ENCODE data around the gene ABCC6.
"Not testable (repeated sequence)": the region's sequence is repeated elsewhere in the genome, so short reads cannot be mapped to it uniquely, and the experiment has no call there.

ABCC6 gene

GRCh38 chr16:16186820-16187219 lies 36.5 kb downstream of the ABCC6 start:
- DNase-seq: no peak

GRCh38 chr16:16185095-16185494 lies 38.2 kb downstream of the ABCC6 start:
- no peak for DNase-seq

GRCh38 chr16:16184594-16184993 lies 38.7 kb downstream of the ABCC6 start:
- no peak for DNase-seq

GRCh38 chr16:16183562-16183961 lies 39.7 kb downstream of the ABCC6 start:
- DNase-seq: no peak

GRCh38 chr16:16182918-16183317 lies 40.4 kb downstream of the ABCC6 start:
- DNase-seq: no peak

- DNase-seq: not testable (repeated sequence)
These were observed 41.5 kb downstream of the ABCC6 start for GRCh38 chr16:16181748-16182147.

- DNase-seq: no peak
These were observed 44.7 kb downstream of the ABCC6 start for GRCh38 chr16:16178455-16179162.

GRCh38 chr16:16176328-16176727 lies 47.0 kb downstream of the ABCC6 start:
- DNase-seq: no peak

- DNase-seq: no peak
These were observed 48.0 kb downstream of the ABCC6 start for GRCh38 chr16:16175296-16175695.

GRCh38 chr16:16172991-16173390 lies 50.3 kb downstream of the ABCC6 start:
- no peak for DNase-seq

GRCh38 chr16:16171332-16171919 lies 51.9 kb downstream of the ABCC6 start:
- DNase-seq: no peak

GRCh38 chr16:16169615-16170014 lies 53.7 kb downstream of the ABCC6 start:
- no peak for DNase-seq

- no peak for DNase-seq
These were observed 54.9 kb downstream of the ABCC6 start for GRCh38 chr16:16168431-16168830.

- no peak for DNase-seq
These were observed 55.4 kb downstream of the ABCC6 start for GRCh38 chr16:16167927-16168326.

GRCh38 chr16:16166949-16167348 lies 56.3 kb downstream of the ABCC6 start:
- no peak for DNase-seq

- no peak for DNase-seq
These were observed 57.2 kb downstream of the ABCC6 start for GRCh38 chr16:16166085-16166484.

GRCh38 chr16:16164243-16164642 lies 59.1 kb downstream of the ABCC6 start:
- no peak for DNase-seq

GRCh38 chr16:16163571-16163970 lies 59.7 kb downstream of the ABCC6 start:
- no peak for DNase-seq

- no peak for DNase-seq
These were observed 60.2 kb downstream of the ABCC6 start for GRCh38 chr16:16163109-16163508.

GRCh38 chr16:16162591-16162990 lies 60.7 kb downstream of the ABCC6 start:
- DNase-seq: no peak

- not testable (repeated sequence) for DNase-seq
These were observed 61.5 kb downstream of the ABCC6 start for GRCh38 chr16:16161840-16162239.

GRCh38 chr16:16161319-16161718 lies 62.0 kb downstream of the ABCC6 start:
- no peak for DNase-seq

- no peak for DNase-seq
These were observed 63.6 kb downstream of the ABCC6 start for GRCh38 chr16:16159662-16160061.

GRCh38 chr16:16158741-16159374 lies 64.4 kb downstream of the ABCC6 start:
- DNase-seq: no peak

All from suppressor macrophage treated with lipopolysaccharide for 4 hours (primary cell).